GF-D8 (cell line): Measurements from ENCODE around the gene ANKFN1.
"Not testable (repeated sequence)": the region's sequence is repeated elsewhere in the genome, so short reads cannot be mapped to it uniquely, and the experiment has no call there.

Source experiments
- DNase-seq: peaks from one replicate; lab custom pipeline; 2025; lab: John Stamatoyannopoulos, UW

Gene ANKFN1

DNA sequence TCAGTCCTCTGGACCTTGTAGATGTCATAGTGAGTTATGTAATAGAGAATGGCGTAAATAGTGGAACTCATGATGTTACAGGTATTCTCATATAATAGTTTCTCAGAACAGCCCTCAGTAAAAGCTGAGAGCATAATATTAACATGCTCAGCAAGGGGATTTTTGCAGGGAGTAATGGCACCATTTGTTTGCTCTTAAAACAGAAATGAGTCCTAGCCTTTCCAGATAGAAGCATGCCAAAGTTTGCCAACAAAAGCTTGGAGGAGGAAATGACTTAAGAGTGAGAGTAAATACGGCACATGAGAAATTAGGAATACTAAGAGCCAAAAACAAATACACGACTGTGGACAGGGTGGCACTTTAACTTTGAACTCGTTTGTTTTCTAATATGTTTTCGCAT lies 198.4 kb downstream of the ANKFN1 start:
- no peak for DNase-seq

DNA sequence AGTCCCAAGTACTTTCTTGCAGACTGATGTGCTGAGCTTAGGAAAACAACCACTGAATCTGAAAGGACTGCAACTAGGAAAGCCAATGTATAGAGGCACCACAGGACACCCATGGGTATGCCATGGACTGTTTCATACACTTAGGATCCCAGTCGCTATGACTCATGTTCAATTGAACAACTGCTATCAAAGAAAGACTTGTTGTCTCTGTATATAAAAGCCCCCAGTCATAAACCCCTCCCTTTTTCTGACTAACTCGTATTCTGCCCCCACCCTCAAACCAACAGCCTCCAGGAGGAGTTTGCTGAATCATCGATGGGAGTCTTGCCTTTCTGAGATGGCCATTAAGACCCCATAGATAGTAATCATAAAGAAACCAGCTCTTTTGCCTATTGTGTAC lies 205.4 kb downstream of the ANKFN1 start:
- no peak for DNase-seq

DNA sequence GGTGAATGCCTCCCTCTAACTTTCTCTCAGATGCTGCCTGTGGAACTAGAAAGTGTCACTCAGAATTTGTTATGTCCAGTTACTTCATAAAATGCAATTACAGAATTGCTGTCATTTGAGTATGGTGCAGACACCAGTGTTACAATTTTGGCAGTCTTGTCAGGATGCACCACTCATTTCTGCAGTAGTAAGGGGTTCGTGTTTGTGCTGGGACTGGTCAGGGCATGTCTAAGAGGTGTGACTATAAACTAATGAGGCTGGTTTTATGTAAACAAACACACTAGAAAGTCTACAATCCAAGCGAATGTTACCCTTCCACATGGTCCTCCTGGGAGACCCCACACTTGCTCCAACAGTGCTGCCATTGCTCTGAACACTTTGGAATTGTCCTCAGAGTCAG lies 206.2 kb downstream of the ANKFN1 start:
- DNase-seq = no peak

DNA sequence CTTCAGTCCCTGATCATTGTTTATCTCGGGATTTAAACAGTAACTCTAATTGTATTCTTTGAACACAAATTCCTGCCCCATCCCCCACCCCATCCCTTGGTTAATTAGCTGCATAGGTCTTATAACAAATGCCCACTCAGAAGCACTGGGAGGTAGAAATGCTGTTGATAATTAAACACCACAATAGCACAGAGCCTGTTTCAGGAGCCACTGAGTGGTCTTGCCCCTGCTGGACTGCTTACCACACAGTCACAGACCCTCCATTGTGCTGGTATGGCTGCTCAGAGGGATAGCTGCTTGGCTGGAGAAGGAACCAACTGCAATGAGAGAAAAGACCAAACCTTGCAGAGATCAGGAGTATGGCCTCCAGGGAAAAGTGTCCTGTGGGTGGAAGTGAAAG lies 214.1 kb downstream of the ANKFN1 start:
- DNase-seq = no peak

DNA sequence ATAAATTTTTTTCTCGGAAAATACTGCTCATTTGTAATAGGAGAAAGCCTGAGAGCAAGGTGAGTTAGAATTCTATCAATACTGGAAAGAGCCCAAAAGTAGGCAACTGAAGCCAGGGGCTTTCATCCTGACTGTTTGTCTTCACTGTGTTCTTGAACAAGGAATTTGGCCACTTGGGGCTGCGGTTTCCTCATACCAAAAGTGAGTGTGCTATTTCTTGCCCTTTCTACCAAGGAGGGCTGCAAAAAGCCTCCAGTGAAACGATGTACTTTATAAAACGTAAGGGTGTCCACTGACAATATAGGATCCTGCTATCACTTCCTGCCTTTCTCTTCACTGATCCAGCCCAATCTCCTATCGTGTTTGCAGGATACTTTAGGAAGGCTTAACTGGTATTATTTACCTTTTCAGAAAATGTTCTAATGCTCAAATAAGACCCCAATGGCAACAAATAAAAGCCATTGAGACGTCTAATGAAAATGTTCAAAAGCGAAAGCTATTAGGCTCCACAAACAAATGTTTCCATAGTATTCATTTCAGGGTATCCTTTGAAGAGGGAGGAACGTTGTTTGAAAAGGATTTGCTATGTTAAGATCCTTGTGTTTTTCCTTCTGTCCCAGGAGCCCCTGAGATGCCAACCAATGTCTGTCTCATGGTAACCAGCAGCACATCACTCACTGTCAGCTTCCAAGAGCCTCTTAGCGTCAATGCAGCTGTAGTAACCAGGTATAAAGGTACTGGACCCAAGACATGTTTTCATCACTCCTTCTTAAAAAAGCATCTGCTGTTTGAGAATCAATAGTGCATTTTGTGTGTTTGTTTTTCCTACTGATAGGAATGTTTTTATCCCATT lies 220.9 kb downstream of the ANKFN1 start:
- no peak for DNase-seq

DNA sequence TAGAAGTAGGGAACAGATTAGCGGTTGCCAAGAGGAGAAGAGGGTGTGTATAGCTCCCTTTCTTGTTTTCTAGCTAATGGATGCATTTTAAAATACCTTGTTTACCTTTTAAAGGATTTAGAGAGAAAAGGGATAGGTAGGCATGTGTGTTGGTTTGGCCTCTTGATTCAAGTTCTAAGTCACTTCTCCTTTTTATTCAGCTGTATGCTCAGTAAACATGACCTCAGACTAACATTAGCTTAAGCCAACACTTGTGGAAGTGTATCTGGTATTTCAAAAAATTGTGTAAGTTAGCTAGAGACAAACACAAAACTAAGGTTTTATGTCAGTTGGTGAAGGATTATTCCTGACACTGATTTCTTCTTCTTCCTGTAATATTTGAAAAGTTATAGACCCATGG lies 236.1 kb downstream of the ANKFN1 start:
- no peak for DNase-seq

DNA sequence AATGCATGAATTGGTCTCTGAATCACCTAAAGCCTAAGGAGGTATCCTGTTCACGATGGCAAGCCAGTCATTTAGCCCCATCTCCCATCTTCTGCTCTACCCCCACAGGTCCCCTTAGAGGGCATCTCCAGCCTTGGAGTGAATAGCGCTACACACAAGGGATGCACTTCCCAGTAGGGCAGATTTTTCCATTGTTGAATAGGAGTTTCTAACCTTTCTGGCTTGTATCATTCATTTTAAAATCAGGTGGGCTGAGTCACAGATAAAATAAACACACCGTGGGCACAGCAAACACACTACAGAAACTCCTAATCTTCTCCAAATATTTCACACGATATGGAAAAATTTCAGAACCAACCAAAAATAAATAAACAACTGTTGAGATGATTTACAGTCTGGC lies 239.0 kb downstream of the ANKFN1 start:
- DNase-seq = no peak

DNA sequence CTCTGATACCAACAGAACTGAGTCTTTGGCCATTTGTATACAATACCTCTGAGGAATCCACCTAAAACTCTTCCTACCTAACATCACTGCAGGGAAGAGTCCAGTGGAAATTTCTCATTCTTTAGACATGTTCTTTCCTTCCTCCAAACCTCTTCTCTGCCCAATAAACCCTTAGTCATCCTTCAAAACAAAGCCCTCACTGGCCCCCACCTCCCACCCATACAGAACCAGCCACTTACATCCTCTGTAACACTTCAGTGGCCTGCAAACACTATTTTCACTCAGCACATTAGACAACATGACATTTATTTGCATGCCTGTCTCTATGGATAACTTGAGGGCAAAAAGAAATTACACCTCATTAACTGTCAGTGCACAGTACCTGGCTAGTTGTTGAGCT lies 239.9 kb downstream of the ANKFN1 start:
- no peak for DNase-seq

DNA sequence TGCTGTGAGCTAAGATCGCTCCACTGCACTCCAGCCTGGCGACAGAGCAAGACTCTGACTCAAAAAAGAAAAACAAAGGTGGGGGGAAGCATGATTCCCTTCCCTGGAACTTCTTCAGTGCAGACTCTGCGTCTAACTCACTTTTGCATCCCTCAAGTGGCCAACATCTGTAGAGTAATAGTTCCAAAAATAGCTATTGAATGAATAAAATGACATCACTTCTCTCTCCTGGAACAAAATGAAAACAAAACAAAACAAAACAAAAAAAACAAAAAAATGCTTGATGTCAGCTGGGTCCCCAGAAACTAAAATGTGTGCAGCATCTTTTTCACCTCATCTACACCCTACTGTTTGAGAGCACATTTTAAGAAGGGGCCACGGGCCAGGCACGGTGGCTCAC lies 242.5 kb downstream of the ANKFN1 start:
- no peak for DNase-seq

DNA sequence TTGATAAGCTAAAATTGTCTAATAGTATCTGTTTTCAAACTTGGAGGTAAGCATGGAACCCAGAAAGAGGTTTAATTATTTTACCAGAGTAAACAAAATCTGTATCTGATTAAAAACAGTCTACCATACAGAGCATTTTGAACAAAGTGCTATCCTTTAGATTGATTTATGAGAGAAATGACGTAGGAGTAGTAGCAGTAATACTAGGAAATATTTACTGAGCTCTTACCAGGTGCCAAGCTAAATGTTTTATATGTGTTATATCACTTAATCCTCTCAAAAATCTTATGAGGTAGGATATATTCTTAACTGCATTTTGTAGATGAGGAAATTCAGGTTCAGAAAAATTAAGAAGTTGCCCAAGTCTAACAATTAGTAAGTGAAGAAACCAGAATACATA lies 253.8 kb downstream of the ANKFN1 start:
- no peak for DNase-seq

DNA sequence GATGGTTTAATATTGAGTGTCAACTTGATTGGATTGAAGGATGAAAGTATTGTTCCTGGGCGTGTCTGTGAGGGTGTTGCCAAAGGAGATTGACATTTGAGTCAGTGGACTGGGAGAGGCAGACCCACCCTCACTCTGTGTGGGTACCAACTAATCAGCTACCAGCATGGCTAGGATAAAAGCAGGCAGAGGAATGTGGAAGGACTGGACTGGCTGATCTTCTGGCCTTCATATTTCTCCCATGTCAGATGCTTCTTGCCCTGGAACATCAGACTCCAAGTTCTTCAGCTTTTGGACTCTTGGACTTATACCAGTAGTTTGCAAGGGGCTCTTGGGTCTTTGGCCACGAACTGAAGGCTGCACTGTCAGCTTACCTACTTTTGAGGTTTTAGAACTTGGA lies 259.1 kb downstream of the ANKFN1 start:
- not testable (repeated sequence) for DNase-seq

DNA sequence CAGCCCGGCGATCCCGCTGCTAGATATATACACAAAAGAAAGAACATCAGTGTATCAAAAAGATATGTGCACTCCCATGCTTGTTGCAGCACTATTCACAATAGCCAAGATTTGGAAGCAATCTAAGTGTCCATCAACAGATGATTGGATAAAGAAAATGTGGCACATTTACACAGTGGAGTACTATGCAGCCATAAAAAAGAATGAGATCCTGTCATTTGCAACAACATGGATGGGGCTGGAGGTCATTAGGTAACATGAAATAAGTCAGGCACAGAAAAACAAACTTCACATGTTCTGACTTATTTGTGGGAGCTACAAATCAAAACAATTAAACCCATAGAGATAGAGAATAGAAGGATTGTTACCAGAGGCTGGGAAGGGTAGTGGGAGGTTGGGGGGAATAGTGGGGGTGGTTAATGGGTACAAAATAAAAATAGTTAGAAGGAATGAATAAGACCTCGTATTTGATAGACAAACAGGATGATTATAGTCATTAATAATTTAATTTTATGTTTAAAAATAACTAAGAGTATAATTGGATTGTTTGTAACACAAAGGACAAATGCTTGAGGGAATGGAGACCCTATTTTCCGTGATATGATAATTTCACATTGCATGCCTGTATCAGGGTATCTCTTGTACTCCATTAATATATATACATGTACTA lies 263.5 kb downstream of the ANKFN1 start:
- DNase-seq = no peak

DNA sequence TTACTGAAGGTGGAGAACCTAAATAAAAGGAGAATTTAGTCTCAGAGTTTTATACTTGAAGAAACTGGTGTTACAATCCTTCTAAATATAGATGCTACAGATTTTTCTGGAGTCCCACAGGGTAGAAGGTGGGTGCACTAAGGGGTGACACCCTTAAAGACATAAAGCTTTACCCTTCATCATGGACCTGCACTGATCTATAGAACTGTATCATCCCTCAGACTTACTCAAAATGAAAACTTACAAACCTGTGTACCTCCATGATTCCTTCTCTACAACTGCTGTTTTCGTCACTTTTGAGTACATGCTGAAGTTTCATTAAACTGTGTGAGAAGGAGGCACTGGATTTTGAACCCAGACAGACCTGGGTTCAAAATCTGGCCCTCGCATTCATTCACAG lies 270.7 kb downstream of the ANKFN1 start:
- no peak for DNase-seq

DNA sequence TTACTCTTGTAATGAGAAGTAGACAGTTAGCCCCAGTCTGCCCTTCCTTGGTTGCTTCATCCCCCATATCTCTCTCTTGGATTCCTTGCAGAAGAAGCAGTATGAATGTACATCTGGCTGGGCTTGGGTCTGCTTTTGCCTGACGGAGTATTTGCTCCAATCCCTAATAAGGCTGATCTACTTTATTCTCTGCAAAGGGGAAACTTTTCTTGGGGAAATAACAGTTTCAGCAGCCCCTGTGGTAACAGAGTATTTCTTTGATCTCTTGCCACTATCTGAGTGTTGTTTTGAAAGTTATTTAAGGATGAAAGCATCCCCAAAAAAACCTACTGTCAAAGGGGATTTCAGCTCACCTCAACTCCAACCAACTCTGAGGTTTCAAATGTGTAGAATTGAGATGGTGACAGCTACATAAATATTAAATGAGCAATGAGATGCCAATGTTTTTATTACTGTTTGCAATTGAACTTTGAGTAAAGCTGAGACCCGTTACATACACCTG lies 271.3 kb downstream of the ANKFN1 start:
- DNase-seq = no peak

DNA sequence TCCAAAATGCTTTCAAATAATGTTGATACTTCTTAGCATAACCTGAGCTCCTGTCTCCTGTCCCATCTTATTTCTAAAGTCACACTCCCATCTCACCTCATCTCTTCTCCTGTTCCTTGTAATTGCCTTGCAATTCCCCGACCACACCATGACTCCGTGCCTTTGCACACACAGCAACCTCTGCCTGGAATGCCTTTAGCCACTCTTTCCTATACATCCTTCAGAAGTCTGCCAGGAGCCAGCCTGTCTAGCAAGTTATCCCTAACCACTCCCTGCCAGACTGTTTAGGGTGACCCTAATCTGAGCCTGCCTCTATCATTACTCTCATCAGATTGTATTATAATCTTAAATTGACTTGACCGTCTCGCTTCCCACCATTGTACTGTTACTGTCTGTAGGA lies 272.2 kb downstream of the ANKFN1 start:
- DNase-seq = no peak

DNA sequence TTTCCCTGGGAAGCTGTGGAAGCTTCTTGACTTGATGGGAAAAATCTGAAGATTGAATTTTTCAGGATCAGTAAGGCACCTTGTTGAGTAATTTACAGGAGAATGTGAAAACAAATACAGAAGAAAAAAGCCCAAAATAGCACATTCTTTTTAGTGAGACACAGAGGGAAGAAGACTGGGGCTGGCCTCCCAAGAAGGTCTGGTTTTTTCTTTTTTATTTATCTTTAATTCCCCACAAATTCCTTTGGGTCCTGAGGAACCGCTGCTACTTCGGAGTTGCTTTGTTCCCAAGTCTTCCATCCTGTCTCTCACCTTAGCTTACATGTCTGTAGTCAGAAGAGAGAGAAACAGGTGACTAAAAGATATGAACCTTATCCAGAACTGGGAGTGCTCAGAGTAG lies 273.6 kb downstream of the ANKFN1 start:
- no peak for DNase-seq

DNA sequence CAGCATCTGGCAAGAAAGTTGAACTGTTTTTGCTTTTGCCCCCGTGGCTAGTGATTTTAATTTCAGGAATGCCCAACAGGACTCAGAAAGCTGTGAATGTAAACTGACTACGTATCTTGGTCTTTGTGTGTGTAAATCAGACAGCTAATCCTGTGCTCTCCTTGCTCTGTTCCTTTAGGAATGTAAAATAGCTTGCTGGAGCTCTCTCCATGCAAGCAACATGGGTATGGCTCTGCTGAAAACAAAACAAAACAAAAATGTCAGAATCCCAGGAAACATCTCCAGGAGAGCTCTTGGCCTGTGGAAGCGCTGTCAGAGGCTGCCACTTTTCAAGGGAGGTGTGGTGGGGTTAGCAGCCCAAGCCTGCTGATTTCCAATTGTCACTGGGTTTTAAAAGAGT lies 278.5 kb downstream of the ANKFN1 start:
- no peak for DNase-seq

DNA sequence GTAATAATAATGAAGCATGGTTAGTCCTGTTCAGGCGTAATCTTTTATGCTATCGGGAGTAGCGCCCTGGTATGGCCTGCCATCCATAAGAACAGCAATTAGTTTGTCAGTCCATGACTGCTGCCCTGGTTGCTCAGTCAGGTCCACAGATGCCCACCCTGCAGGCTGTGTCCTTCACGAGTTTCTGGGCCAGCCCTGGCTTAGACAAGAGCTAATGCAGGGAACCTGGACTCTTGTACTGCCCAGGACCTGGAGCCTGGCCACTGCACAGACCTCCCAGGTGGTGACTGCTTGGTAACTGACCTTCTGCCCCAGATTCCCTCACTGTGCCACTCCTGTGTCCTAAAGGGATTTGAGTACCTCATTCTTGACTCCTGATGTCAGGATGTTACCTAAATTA lies 279.2 kb downstream of the ANKFN1 start:
- no peak for DNase-seq

DNA sequence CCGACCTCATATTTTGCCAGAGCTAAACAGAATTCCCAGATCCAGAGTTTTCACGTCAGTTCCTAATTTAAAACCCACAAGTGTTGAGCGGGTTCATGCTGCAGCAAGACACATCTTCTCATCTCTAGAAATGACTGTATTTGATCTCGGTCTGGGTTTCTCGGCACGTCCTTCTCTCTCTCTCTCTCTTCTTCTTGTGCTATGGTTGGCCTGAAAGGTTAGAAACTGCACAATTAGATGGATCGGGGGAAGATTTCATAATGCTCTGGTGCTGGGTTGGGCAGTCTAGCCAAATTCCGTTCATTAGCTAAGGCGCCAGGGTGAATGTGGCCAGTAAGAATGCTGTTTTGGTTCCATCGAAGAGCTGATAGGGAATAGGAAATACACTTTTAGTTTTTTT lies 281.3 kb downstream of the ANKFN1 start:
- DNase-seq = no peak

DNA sequence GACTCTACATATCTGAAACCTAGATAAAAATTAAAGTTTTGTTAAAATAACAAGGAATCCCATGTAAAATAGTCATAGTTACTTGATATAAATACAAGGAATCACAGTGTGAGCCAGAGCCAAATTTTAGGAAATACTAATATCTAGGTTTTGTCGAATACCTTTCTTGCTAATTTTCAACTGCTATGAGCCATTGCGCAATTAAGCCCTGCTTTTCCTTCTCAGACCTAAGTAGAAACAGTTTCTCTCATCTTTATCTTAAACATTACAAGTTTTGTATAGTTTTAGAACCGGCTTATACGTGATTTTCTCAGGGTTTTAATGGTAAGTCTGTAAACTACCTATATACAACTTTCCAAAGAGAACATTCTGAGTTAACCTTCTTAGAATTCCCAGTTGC lies 282.9 kb downstream of the ANKFN1 start:
- no peak for DNase-seq

DNA sequence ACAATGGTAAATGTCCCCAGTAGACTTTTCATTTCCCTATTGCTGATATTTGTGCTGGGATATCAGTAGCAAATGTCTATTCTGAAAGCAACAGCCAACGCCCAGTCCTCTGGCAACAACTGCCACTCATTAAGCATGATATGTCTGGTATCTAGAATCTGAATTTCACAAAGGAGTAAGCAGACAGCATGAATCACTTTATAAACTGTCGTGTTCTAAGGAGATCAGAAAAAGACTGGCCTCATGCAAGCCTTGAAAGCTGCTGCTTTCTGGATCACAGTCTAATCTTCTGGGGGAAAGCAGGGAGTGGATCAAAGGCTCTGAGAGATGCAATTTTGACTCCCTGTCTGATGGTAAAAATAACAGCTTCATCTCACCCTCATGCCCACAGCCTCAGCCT lies 287.1 kb downstream of the ANKFN1 start:
- no peak for DNase-seq

DNA sequence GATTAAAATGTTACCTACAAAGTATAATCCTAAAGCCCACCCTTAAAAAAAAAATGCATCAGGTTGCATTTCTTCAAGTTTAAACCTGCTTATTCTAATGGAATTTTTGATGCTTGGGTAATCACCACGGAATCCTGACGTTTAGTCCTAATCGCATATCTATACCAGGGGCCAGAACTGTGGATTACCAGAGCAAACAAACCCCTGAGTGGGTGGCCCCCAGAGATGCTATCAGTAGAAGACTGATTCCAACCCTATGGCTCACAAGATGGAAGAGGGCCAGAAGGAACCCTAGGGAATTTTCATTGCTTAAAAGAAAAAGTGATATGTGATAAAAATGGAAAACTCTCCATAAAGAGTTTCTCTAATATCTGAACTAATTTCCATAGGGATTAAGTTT lies 288.0 kb downstream of the ANKFN1 start:
- no peak for DNase-seq

DNA sequence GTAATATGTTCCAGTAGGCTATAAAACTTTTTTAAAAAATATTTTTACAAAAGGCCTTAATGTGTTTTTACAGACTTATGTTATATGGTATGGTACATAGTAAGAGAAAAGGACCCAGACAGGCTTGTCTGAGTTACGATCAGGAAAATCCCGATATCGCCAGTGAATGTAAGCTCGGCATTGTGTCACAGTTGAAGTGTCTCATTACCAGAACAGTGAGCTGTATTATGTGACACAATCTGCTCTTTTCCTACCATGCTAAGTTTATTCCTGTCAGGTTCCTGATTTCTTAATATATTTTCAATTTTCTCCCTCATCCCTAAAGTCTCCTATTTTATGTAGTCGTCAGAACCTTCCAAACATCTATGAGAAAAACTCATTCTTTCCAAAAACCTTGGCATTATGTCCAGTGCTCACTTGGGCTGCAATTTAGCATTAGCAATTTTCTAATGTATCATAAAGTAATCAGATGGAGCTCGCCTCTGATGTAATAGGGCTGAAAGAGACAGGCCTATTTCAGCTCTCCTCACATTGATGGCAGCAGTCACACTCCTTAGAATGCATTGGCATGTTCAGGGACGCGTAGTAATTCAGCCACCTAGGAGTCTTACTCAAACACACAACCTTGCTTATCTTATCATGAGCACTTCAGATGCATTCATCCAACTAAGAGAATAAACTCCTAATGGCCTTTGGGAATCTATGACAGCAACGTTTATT lies 292.6 kb downstream of the ANKFN1 start:
- no peak for DNase-seq
